Breast epithelium (tissue), 4 donors: Measurements from ENCODE around the gene SEMA4D. TPM values are rescaled to one million over a fixed set of nuclear protein-coding genes. Genes with fewer than 3 reads are reported as not detected.
A peak's percentile ranks its signal among the peaks of the same experiment; 100 is the strongest.

Experiments
- DNase-seq, 2 donors: peaks; one replicate each; pipeline ENCODE4 v3.0.0-alpha.2; 2019; ENCODE audit warnings: low spot score in 2 of 2
- H3K27ac ChIP-seq, 2 donors: fragments of 200-600 bp; sonication (generic) in 1 of 2; one replicate each; pipeline ENCODE4 v1.5.1; 2016 to 2019; ENCODE audit warnings: mild to moderate bottlenecking in 1 of 2
- H3K27me3 ChIP-seq, 2 donors: fragments of 200-600 bp; sonication (generic) in 1 of 2; one replicate each; pipeline versions ENCODE4 v1.5.1 to v1.6.0; 2017 to 2019; ENCODE audit warnings: control low read depth in 1 of 2, mild to moderate bottlenecking in 1 of 2
- H3K36me3 ChIP-seq: fragments of 200-600 bp; one replicate; pipeline ENCODE4 v1.5.1; 2019
- H3K4me1 ChIP-seq, 2 donors: fragments of 200-600 bp; sonication (generic); one replicate each; pipeline ENCODE4 v1.5.1; 2016 to 2019; ENCODE audit warnings: control low read depth in 1 of 2
- H3K4me3 ChIP-seq, 3 donors: fragments of 200-600 bp; sonication (generic); 1 replicate in 2 of 3; 2 replicates in 1 of 3; pipeline ENCODE4 v1.5.1; 2016 to 2019; ENCODE audit warnings: mild to moderate bottlenecking in 3 of 3, moderate library complexity in 2 of 3
- H3K9me3 ChIP-seq, 2 donors: fragments of 200-600 bp; sonication (generic) in 1 of 2; one replicate each; pipeline ENCODE4 v1.5.1; 2016 to 2019; ENCODE audit warnings: control low read depth in 1 of 2
- POLR2A ChIP-seq: fragments of 450-650 bp; IDR thresholded peaks from one replicate; pipeline ENCODE4 v1.6.1; 2016; ENCODE audit warnings: antibody characterized with exemption, mild to moderate bottlenecking, moderate library complexity
- POLR2AphosphoS5 ChIP-seq, 3 donors: sonication (generic); formaldehyde crosslinking; IDR thresholded peaks; one replicate each; pipeline ENCODE4 v1.6.1; 2017; ENCODE audit warnings: antibody characterized with exemption in 3 of 3
- intact Hi-C: fragments of 100-400 bp; cut with DNase I; formaldehyde crosslinking; loops from one replicate; pipeline ENCODE4 v1.15.1; 2023; ENCODE audit warnings: low total_unique reads
- total RNA-seq, 3 donors: library from RNA; depleted of rRNA; stranded (reverse); fragments of >200 nt; gene quantifications; one replicate each; pipeline ENCODE4 v1.1.0, GENCODE V29; 2016
- TF ChIP-seq, protein P1 (sequence below), 3 donors: fragments of 450-650 bp; IDR thresholded peaks; one replicate each; pipeline ENCODE4 v1.5.1; 2016 to 2017; ENCODE audit warnings: antibody characterized with exemption in 3 of 3, mild to moderate bottlenecking in 3 of 3, moderate library complexity in 3 of 3

SEMA4D gene
- total RNA-seq, 3 donors from 2014 or later = 9.9 to 24.6 (median 16.1) TPM

DNA sequence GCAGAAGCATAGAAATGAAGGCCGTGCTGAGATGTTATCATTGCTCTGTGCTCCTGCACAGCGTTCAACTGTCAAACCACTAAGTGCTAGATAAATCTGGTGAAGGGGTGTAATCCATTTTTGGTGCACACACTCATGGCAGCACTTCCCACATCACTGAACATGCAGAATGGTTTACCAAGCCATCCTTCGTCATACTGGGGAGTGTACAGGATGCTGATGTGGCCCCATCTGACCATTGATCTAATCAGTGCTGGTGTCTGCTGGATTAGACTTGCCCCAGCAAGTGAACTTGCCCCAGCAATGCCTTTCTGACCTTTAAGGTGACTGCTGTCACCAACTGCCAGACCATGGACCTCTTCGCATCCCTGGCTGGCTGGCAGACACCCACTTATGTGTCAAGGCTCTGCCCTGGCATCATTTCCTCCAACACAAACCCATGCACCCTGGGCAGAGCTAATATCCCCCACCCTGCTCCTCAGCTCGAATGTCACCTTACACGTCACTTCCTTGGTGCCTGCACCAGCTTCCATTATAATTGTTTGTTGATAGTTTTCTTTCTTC lies 4.2 kb upstream of the SEMA4D start:
- Histone ChIP-seq H3K27me3 (no peaks in the 10 kb centered on the region), H3K4me1 (no peaks in the 10 kb centered on the region), H3K4me3 (no peak overlapping the region), H3K9me3 (no peaks in the 10 kb centered on the region), H3K36me3 (no peaks in the 10 kb centered on the region), H3K27ac (no peak overlapping the region)
- no peak for DNase-seq
- TF ChIP-seq POLR2AphosphoS5 (IDR thresholded peaks at IDR 0.05) = no peak
- no peak for TF ChIP-seq POLR2A
- TF ChIP-seq, protein P1, sequence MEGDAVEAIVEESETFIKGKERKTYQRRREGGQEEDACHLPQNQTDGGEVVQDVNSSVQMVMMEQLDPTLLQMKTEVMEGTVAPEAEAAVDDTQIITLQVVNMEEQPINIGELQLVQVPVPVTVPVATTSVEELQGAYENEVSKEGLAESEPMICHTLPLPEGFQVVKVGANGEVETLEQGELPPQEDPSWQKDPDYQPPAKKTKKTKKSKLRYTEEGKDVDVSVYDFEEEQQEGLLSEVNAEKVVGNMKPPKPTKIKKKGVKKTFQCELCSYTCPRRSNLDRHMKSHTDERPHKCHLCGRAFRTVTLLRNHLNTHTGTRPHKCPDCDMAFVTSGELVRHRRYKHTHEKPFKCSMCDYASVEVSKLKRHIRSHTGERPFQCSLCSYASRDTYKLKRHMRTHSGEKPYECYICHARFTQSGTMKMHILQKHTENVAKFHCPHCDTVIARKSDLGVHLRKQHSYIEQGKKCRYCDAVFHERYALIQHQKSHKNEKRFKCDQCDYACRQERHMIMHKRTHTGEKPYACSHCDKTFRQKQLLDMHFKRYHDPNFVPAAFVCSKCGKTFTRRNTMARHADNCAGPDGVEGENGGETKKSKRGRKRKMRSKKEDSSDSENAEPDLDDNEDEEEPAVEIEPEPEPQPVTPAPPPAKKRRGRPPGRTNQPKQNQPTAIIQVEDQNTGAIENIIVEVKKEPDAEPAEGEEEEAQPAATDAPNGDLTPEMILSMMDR (IDR thresholded peaks at IDR 0.05) = no peak
- intact Hi-C loops = no loop called here

GRCh38 chr9:89501311-89501898 lies 3.5 kb upstream of the SEMA4D start:
- Histone ChIP-seq H3K4me3 (no peak overlapping the region), H3K27me3 (no peaks in the 10 kb centered on the region), H3K27ac (no peak overlapping the region), H3K4me1 (peaks cover 5% of the 10 kb centered on the region in 2 donors), H3K9me3 (no peaks in the 10 kb centered on the region), H3K36me3 (no peaks in the 10 kb centered on the region)
- DNase-seq = no peak
- intact Hi-C loops = loop anchor here (1.0 kb wide), 1 partner anchor 46 kb away; no protein-coding TSS in a partner anchor
- TF ChIP-seq POLR2A (no peak), POLR2AphosphoS5 (IDR thresholded peaks at IDR 0.05) (no peak)
- TF ChIP-seq, protein P1 (IDR thresholded peaks at IDR 0.05) = no peak

GRCh38 chr9:89500008-89500407 lies 2.1 kb upstream of the SEMA4D start:
- peaks cover 6 to 8% of the 10 kb centered on the region in 2 donors for H3K4me1 ChIP-seq
- no peak for DNase-seq
- intact Hi-C loops = no loop called here
- no peaks in the 10 kb centered on the region for H3K27me3 ChIP-seq
- no peaks in the 10 kb centered on the region for H3K9me3 ChIP-seq
- no peaks in the 10 kb centered on the region for H3K36me3 ChIP-seq
- H3K4me3 ChIP-seq = no peak overlapping the region
- no peak for TF ChIP-seq POLR2AphosphoS5 (IDR thresholded peaks at IDR 0.05)
- TF ChIP-seq POLR2A = no peak
- no peak overlapping the region for H3K27ac ChIP-seq

GRCh38 chr9:89498852-89499480 lies 1.1 kb upstream of the SEMA4D start:
- peaks cover 6 to 8% of the 10 kb centered on the region in 2 donors for H3K4me1 ChIP-seq
- no peaks in the 10 kb centered on the region for H3K36me3 ChIP-seq
- intact Hi-C loops = loop anchor here (5.0 kb wide), 1 partner anchor 1593 kb away; no protein-coding TSS in a partner anchor
- no peak overlapping the region for H3K4me3 ChIP-seq
- no peaks in the 10 kb centered on the region for H3K27me3 ChIP-seq
- peak overlapping the region in 1 of 2 donors; percentile 23 for H3K27ac ChIP-seq
- H3K9me3 ChIP-seq = no peaks in the 10 kb centered on the region
- no peak for DNase-seq
- TF ChIP-seq POLR2A (no peak), POLR2AphosphoS5 (IDR thresholded peaks at IDR 0.05) (no peak)
- TF ChIP-seq, protein P1 (IDR thresholded peaks at IDR 0.05) = no peak

DNA sequence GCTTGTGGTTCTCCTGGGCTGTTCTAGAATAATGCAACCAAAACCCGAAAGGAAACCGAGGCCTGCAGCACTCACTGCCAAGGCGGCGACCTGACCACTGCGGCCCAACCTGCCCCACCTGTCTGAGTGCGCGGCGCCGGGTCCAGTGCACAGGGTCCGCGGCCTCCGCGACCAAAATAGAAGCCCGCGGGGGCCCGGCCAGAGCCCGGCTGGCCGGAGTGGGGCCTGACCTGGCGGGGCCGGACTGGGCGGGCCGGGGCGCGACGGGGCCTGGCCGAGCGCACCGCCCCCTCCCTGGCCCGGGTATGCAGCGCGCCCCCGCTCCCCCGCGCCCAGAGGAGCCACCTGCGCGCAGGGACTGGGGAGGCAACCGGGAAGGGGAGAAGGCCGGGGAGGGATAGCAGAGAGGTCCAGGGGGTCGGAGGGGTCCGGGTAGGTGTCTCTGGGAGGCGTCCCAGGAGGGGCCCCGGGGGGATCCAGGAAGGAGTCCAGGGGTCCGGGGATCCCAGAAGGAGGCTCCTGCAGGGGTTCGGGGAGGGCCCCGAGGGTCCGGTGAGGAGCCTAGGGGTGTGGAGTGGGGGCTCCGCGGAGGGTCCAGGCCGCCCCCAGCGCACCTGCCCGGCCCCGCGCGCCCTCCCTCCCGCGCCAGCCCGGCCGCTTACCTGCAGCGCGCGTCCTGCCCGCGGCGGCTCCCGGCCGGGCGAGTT lies 503 bp downstream of the SEMA4D start:
- Histone ChIP-seq H3K27me3 (no peaks in the 10 kb centered on the region), H3K27ac (peak overlapping the region; percentile 52 to 80), H3K4me1 (peaks cover 6 to 8% of the 10 kb centered on the region in 2 donors), H3K4me3 (peak overlapping the region; percentile 71 to 96 (median 88)), H3K36me3 (no peaks in the 10 kb centered on the region), H3K9me3 (no peaks in the 10 kb centered on the region)
- DNase-seq = no peak
- TF ChIP-seq, protein P1 (IDR thresholded peaks at IDR 0.05) = no peak
- no peak for TF ChIP-seq POLR2A
- TF ChIP-seq POLR2AphosphoS5 (IDR thresholded peaks at IDR 0.05) = no peak
- intact Hi-C loops = loop anchor here (5.0 kb wide), 1 partner anchor 1595 kb away; no protein-coding TSS in a partner anchor
